Measurements from ENCODE around the gene TMEM217. TPM values are rescaled to one million over a fixed set of nuclear protein-coding genes. Genes with fewer than 3 reads are reported as not detected.

The TMEM217 gene
- total RNA-seq, 2 donors from 2014 or later, result 23.5 to 23.7 TPM

GRCh38 chr6:37233541-37233940, 24.4 kb downstream of the TMEM217 start:
- no peak for ATAC-seq
- H3K4me3 Mint-ChIP-seq, result no peak overlapping the region
- DNase-seq (ENCODE audit: low spot score), result no peak
- peaks cover 2 to 12% of the 10 kb centered on the region in 2 donors for H3K27me3 Mint-ChIP-seq
- no peak overlapping the region for H3K27ac Mint-ChIP-seq
- H3K36me3 Mint-ChIP-seq, result no peaks in the 10 kb centered on the region
- peaks cover 34 to 37% of the 10 kb centered on the region in 2 donors for H3K4me1 Mint-ChIP-seq (ENCODE audit: low read depth in 2 of 2)
- H3K9me3 Mint-ChIP-seq, result no peaks in the 10 kb centered on the region

GRCh38 chr6:37232430-37233017, 25.4 kb downstream of the TMEM217 start:
- H3K27ac Mint-ChIP-seq, result no peak overlapping the region
- peaks cover 2 to 12% of the 10 kb centered on the region in 2 donors for H3K27me3 Mint-ChIP-seq
- H3K4me1 Mint-ChIP-seq (ENCODE audit: low read depth in 2 of 2), result peaks cover 25 to 29% of the 10 kb centered on the region in 2 donors
- no peak overlapping the region for H3K4me3 Mint-ChIP-seq
- no peak for ATAC-seq
- H3K9me3 Mint-ChIP-seq, result no peaks in the 10 kb centered on the region
- no peaks in the 10 kb centered on the region for H3K36me3 Mint-ChIP-seq
- DNase-seq (ENCODE audit: low spot score), result no peak

- H3K27ac Mint-ChIP-seq, result peak overlapping the region in 1 of 2 donors; percentile 40
- ATAC-seq, result no peak
- no peaks in the 10 kb centered on the region for H3K9me3 Mint-ChIP-seq
- H3K36me3 Mint-ChIP-seq, result no peaks in the 10 kb centered on the region
- H3K4me3 Mint-ChIP-seq, result no peak overlapping the region
- DNase-seq (ENCODE audit: low spot score), result no peak
- peaks cover 16 to 23% of the 10 kb centered on the region in 2 donors for H3K4me1 Mint-ChIP-seq (ENCODE audit: low read depth in 2 of 2)
- H3K27me3 Mint-ChIP-seq, result peaks cover 2 to 12% of the 10 kb centered on the region in 2 donors
Observed at GRCh38 chr6:37230104-37230503, 27.8 kb downstream of the TMEM217 start.

GRCh38 chr6:37225350-37226169, 32.4 kb downstream of the TMEM217 start:
- Mint-ChIP-seq H3K36me3 (no peaks in the 10 kb centered on the region), H3K4me1 (ENCODE audit: low read depth in 2 of 2) (peaks cover 26 to 31% of the 10 kb centered on the region in 2 donors), H3K27ac (no peak overlapping the region), H3K4me3 (no peak overlapping the region), H3K27me3 (no peaks in the 10 kb centered on the region), H3K9me3 (no peaks in the 10 kb centered on the region)
- DNase-seq (ENCODE audit: low spot score) (no peak), ATAC-seq (no peak)

GRCh38 chr6:37222992-37223391, 35.0 kb downstream of the TMEM217 start:
- Mint-ChIP-seq H3K36me3 (no peaks in the 10 kb centered on the region), H3K9me3 (no peaks in the 10 kb centered on the region), H3K27ac (peak overlapping the region; percentile 44 to 66), H3K4me1 (ENCODE audit: low read depth in 2 of 2) (peaks cover 28 to 31% of the 10 kb centered on the region in 2 donors), H3K4me3 (peak overlapping the region; percentile 82), H3K27me3 (no peaks in the 10 kb centered on the region)
- DNase-seq (ENCODE audit: low spot score) (no peak), ATAC-seq (no peak)

- ATAC-seq (peak; percentile 95 to 97), DNase-seq (ENCODE audit: low spot score) (peak; percentile 81)
- no peaks in the 10 kb centered on the region for H3K27me3 Mint-ChIP-seq
- peak overlapping the region; percentile 61 to 76 for H3K27ac Mint-ChIP-seq
- no peaks in the 10 kb centered on the region for H3K9me3 Mint-ChIP-seq
- peak overlapping the region; percentile 82 for H3K4me3 Mint-ChIP-seq
- H3K36me3 Mint-ChIP-seq, result no peaks in the 10 kb centered on the region
- H3K4me1 Mint-ChIP-seq (ENCODE audit: low read depth in 2 of 2), result peaks cover 28 to 31% of the 10 kb centered on the region in 2 donors
Observed at GRCh38 chr6:37222125-37222967, 35.6 kb downstream of the TMEM217 start.

GRCh38 chr6:37221585-37222124, 36.3 kb downstream of the TMEM217 start:
- DNase-seq (ENCODE audit: low spot score), result no peak
- no peaks in the 10 kb centered on the region for H3K9me3 Mint-ChIP-seq
- H3K36me3 Mint-ChIP-seq, result no peaks in the 10 kb centered on the region
- peaks cover 28 to 31% of the 10 kb centered on the region in 2 donors for H3K4me1 Mint-ChIP-seq (ENCODE audit: low read depth in 2 of 2)
- no peaks in the 10 kb centered on the region for H3K27me3 Mint-ChIP-seq
- ATAC-seq, result peak in 1 of 2 donors; percentile 29
- peak overlapping the region; percentile 81 for H3K4me3 Mint-ChIP-seq
- H3K27ac Mint-ChIP-seq, result peak overlapping the region; percentile 61 to 76

- no peak for DNase-seq (ENCODE audit: low spot score)
- H3K4me3 Mint-ChIP-seq, result no peak overlapping the region
- no peak overlapping the region for H3K27ac Mint-ChIP-seq
- H3K27me3 Mint-ChIP-seq, result no peaks in the 10 kb centered on the region
- H3K36me3 Mint-ChIP-seq, result no peaks in the 10 kb centered on the region
- peaks cover 28 to 35% of the 10 kb centered on the region in 2 donors for H3K4me1 Mint-ChIP-seq (ENCODE audit: low read depth in 2 of 2)
- no peaks in the 10 kb centered on the region for H3K9me3 Mint-ChIP-seq
- no peak for ATAC-seq
Observed at GRCh38 chr6:37218511-37218910, 39.4 kb downstream of the TMEM217 start.

- no peaks in the 10 kb centered on the region for H3K36me3 Mint-ChIP-seq
- H3K27ac Mint-ChIP-seq, result no peak overlapping the region
- peaks cover 26 to 34% of the 10 kb centered on the region in 2 donors for H3K4me1 Mint-ChIP-seq (ENCODE audit: low read depth in 2 of 2)
- H3K4me3 Mint-ChIP-seq, result no peak overlapping the region
- ATAC-seq, result no peak
- no peaks in the 10 kb centered on the region for H3K27me3 Mint-ChIP-seq
- no peaks in the 10 kb centered on the region for H3K9me3 Mint-ChIP-seq
- no peak for DNase-seq (ENCODE audit: low spot score)
Observed at GRCh38 chr6:37218061-37218460, 39.9 kb downstream of the TMEM217 start.

- H3K36me3 Mint-ChIP-seq, result no peaks in the 10 kb centered on the region
- no peak for DNase-seq (ENCODE audit: low spot score)
- H3K9me3 Mint-ChIP-seq, result no peaks in the 10 kb centered on the region
- peak overlapping the region in 1 of 2 donors; percentile 83 for H3K27ac Mint-ChIP-seq
- no peak overlapping the region for H3K4me3 Mint-ChIP-seq
- no peaks in the 10 kb centered on the region for H3K27me3 Mint-ChIP-seq
- H3K4me1 Mint-ChIP-seq (ENCODE audit: low read depth in 2 of 2), result peaks cover 27 to 39% of the 10 kb centered on the region in 2 donors
- no peak for ATAC-seq
Observed at GRCh38 chr6:37212268-37212667, 45.7 kb downstream of the TMEM217 start.

- no peak overlapping the region for H3K4me3 Mint-ChIP-seq
- DNase-seq (ENCODE audit: low spot score) (peak; percentile 87), ATAC-seq (peak; percentile 64 to 72)
- no peaks in the 10 kb centered on the region for H3K36me3 Mint-ChIP-seq
- H3K4me1 Mint-ChIP-seq (ENCODE audit: low read depth in 2 of 2), result peaks cover 40 to 47% of the 10 kb centered on the region in 2 donors
- peaks cover 2% of the 10 kb centered on the region for H3K9me3 Mint-ChIP-seq
- H3K27ac Mint-ChIP-seq, result peak overlapping the region; percentile 83 to 92
- H3K27me3 Mint-ChIP-seq, result no peaks in the 10 kb centered on the region
Observed at GRCh38 chr6:37210313-37210968, 47.5 kb downstream of the TMEM217 start.

- H3K4me1 Mint-ChIP-seq (ENCODE audit: low read depth in 2 of 2), result peaks cover 43 to 48% of the 10 kb centered on the region in 2 donors
Observed at GRCh38 chr6:37209461-37210205, 48.3 kb downstream of the TMEM217 start.

More at GRCh38 chr6:37209461-37210205, 48.3 kb downstream of the TMEM217 start:
- DNase-seq (ENCODE audit: low spot score), result no peak
- peak in 1 of 2 donors; percentile 28 for ATAC-seq
- Mint-ChIP-seq H3K27ac (peak overlapping the region; percentile 83 to 92), H3K9me3 (peaks cover 2% of the 10 kb centered on the region), H3K36me3 (no peaks in the 10 kb centered on the region), H3K27me3 (no peaks in the 10 kb centered on the region), H3K4me3 (peak overlapping the region; percentile 60)

Measured in natural killer cell treated with Interleukin-12 subunit alpha and Interleukin-12 subunit beta and Interleukin-15 and Interleukin-18, amount 100 ng/mL, for 72 hours (primary cell).